NOMO-1 (cell line): ENCODE results near the gene UBE2L5.
"Not testable (repeated sequence)": the region's sequence is repeated elsewhere in the genome, so short reads cannot be mapped to it uniquely, and the experiment has no call there.

ENCODE experiments used
- DNase-seq, 2 experiments: peaks; one replicate each; lab custom pipeline; 2025; ENCODE audit not compliant: unreplicated experiment in 2 of 2; lab: John Stamatoyannopoulos, UW

UBE2L5 gene

DNA sequence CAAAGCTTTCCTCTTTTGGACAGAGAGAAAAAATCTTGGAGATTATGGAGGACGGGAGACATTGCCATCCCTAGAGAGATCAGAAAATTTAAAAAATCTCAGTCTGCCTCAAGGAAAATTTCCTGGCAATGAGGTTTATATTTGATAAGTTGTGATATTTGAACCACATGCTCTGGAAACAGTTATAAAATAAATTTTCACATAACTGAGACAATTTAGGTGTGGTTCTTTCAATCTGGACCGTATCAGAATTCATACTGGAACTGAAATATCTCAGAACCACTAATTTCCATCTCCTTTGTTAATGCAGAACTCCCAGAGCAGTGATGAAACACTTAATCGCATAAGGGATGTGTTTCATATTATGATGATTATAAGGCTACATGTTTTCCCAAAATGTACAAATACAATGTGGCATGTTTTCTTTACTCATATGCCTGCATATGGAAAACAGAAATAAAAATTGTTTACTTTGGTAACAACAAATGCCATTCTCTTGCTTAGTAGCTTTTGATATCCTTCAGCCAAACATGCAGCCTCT lies 13.7 kb downstream of the UBE2L5 start:
- no peak for DNase-seq

DNA sequence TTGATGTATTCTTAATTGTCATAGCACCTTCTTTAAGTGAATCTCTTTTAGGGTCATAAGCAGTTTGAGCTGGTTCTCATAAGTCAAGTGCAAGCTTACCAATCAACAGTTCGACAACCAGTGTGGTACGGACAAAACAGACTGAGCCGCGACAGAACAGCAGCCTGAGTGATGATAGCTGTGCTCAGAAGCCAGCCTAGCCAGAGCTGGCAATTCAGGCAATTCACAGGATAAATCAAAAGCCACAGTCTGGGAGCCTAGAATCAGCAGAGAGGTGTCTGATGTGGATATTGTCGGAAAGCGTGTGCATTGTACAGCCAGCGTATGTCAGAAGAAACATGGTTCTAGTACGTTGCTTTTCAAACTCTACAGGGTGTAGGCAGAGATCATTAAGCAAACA lies 14.9 kb downstream of the UBE2L5 start:
- no peak for DNase-seq

DNA sequence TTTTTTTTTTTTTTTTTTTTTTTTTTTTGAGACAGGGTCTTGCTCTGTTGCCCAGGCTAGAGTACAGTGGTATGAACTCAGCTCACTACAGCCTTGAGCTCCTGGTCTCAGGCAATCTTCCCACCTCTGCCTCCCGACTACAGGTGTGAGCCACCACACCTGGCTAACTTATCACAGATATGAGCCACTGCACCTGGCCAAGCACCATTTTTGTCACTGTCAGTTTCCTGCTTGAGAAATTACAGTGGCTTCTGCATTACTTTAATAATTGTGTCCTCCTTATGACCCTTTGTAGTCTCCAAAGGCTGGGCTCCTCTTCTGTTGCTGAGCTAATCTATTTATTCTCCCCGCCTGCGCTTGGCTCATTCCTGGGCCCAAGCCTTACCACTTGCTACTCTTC lies 16.0 kb downstream of the UBE2L5 start:
- no peak for DNase-seq

DNA sequence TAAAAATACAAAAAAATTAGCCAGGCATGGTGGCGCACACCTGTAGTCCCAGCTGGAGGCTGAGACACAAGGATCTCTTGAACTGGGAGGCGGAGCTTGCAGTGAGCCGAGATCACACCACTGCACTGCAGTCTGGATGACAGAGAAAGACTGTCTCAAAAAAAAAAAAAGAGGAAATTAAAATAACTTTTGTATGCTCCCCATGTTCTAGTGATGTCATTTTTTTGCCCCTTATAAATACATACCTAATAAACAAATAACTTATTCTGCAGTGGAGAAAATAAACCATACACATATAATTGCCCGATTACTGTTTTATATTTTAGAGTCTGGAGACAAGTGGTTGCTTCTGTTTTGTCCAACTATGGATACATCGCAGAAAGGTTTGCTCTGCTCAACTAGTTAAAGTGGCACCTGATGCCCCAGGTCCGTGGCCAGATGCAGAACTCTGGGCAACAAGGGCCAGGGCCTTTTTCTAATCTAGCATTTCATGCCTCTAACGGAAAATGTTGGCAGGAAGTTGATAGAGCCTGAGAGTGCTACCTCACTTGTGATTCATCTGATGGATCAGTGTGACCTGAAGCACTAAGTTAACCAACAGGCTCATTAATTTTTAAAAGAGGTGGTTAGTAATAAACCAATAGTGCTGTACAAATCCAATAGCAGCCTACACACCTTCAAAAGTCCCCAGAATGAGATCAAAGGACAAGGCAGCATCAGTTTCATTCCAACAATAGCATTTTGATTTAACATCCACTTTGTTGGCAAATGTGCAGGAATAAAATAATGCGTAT lies 18.8 kb downstream of the UBE2L5 start:
- no peak for DNase-seq

DNA sequence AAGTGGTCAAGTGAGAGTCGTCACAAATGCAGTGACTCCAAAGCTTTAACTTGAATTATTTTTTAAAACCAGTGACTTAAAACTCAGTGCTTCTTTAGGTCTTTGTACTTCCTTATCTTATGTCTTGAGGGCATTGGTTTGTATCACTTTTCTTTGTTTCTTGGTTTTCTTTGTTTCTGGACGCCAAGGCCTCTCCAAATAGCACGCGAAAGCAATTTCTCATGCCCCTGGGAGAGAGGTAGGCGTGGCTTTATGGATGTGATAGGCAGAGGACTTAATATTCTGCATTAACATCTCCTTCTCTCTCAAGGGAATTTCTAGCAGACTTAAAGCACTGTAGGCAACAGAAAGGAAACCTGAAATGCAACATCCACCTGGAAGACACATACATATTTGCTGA lies 20.6 kb downstream of the UBE2L5 start:
- DNase-seq: no peak

DNA sequence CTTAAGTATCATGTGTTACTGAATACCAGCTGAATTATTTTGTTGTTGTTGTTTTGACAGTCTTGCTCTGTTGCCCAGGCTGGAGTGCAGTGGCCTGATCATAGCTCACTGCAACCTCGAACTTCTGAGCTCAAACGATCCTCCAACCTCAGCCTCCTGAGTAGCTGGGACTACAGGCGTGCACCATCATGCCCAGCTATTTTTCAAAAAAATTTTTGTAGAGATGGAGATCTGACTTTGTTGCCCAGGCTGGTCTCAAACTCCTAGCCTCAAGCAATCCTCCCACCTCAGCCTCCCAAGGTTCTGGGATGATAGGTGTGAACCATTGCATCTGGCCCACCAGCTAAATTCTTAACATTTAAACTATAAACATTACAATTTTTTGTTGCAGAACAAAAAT lies 21.2 kb downstream of the UBE2L5 start:
- not testable (repeated sequence) for DNase-seq

DNA sequence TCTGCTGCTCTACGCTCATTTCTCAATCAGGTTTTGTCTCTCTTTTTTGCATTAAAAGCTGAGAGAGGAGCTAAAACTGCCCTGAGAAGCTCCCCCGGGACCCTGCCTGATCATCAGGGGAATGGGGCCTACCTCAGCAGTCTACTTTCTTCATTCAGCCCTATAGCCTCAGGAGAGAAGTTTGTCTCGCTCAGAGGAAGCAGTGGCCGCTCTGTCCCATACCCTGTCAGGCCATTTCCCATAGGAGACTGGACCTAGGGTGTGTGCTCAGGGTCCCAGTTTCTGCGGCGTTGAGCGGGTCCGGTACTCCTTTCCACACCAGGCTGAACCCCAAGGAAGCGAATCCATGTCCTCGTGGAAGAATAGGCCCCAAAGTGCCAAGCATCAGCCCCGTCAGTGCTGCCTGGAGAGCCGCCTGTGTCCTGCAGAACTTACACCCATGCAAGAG lies 21.7 kb downstream of the UBE2L5 start:
- no peak for DNase-seq

DNA sequence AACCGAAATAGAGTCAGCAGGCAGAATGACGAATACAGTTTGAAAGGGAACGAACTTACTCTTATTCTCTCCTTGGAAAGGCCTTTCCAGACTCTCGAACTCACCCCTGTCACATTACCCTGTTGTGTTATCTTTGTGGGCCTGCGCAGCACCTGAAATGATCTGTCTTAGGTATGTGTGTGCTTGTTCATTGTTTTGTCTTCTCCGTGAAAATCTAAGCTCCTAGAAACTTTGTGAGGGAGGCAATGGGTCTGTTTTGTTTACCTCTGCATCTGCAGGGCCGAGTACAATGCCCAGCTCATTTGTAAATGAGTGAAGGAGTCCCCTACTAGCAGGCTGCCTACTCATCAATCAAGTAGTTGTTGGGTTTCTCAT lies 23.8 kb downstream of the UBE2L5 start:
- DNase-seq: no peak

DNA sequence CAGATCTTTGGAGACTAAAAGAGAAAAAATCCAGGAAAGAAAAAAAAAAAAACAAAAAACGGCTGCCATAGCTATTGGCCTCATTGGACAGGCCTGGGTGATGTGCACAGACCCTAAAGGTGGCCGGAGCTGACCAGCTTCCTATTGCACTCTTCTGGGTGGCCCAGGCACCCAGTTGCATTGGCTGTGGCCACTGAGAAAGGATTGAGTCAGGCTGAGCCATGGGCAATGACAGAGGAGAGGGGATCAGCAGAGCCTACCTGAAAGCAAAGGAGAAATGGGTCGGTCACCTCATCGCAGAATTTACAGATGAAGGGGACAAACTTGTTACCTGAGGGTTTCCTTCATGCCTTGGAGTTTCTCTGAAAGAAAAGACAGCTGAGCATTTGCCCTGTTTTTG lies 26.1 kb downstream of the UBE2L5 start:
- no peak for DNase-seq

DNA sequence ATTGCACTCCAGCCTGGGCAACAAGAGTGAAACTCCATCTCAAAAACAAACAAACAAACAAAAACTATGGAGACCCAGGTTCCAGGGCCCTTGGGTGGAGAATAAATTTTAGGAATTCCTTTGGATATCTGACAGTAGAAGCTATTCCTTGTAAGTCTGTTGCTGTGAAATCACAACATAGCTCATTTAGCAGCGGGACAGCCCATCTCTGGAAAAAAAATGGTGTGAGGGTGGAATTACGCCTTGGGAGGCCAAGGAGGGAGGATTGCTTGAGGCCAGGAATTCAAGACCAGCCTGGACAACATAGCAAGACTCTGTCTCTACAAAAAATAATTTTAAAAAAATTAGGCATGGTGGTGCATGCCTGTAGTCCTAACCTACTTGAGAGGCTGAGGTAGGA lies 27.8 kb downstream of the UBE2L5 start:
- no peak for DNase-seq

DNA sequence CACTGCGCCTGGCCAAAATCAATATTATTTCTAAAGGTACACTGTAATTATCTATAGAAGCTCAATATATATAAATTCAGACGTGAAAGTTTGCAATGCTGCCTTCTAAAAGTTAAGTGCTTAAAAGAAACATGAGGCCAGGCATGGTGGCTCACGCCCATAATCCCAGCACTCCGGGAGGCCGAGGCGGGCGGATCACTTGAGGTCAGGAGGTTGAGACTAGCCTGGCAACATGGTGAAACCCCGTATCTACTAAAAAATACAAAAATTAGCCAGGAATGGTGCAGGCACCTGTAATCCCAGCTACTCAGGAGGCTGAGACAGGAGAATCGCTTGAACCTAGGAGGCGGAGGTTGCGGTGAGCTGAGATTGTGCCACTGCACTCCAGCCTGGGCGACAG lies 29.2 kb downstream of the UBE2L5 start:
- not testable (repeated sequence) for DNase-seq

DNA sequence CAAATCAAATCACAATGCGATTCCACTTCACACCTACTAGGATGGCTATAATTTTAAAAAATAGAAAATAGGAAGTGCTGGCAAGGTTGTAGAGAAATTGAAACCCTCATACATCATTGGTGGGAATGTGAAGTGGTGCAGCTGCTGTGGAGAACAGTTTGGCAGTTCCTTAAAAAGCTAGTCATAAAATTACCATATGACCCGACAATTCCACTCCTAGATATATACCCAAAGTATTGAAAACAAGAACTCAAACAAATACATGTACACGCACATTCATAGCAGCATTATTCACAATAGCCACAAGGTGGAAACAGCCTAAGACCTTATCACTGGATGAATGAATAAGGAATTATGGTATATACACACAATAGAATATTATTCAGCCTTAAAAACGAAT lies 31.4 kb downstream of the UBE2L5 start:
- peak; percentile 18 to 60 for DNase-seq

DNA sequence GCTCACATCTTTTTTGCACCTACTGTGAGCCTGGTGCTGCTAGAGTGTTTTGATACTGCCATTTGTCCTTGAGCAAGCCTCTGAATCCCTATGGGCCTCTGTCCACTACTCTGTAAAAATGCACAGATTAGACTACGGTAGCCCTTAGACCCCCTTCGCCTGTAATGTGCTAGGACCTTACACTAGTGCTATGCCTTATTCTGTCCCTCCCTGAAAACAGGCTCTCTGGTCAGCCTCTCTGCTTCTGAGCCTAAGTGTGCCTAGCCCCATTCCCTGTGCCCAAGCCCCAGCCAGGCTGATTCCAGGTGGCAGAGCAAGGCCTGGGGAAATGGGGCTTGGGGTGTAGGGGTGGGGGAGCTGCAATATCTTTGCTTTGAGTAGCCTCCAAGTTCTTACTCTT lies 32.7 kb downstream of the UBE2L5 start:
- no peak for DNase-seq

DNA sequence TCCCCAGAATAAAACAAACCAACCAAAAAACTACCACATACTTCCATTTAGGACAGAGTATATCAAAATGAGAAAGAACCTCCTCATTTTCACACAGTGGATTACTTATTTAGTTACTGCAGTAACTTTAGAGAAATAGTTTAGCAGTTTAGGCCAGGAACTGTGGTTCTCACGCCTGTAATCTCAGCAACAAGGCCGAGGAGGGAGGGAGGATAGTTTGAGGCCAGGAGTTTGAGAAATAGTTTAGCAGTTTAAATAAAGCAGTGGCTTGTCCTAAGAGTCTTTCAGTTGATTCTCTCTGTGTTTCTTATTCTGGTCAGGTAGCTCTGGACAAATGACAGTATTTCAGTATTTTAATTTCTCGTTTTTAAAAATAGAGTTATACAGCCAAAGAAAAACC lies 34.0 kb downstream of the UBE2L5 start:
- DNase-seq: no peak

DNA sequence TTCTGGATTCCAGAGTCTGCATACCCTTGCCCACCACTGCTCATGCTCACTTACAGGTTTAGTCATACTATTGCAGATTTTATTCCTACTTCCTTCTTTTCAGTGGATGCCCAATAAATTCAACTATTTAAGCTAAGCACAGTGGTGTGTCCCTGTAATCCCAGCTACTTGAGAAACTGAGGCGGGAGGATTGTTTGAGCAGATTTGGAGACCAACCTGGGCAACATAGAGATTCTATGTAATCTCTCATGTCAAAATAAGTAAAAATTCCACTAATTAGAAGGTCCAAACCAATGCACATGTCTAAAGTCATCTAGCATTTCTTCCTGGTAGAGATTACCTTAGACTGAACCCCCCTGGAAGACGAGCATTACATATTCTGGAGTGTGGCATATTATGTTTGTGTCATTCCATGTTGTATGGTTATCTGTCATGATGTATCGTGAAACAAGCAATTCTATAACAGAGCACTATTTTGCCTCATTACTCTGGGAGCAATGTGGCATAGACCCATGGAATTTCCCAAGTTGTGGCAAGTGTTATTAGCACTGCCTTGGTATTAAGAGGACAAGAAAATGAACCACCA lies 35.1 kb downstream of the UBE2L5 start:
- DNase-seq: peak in 1 of 2 experiments; percentile 13

DNA sequence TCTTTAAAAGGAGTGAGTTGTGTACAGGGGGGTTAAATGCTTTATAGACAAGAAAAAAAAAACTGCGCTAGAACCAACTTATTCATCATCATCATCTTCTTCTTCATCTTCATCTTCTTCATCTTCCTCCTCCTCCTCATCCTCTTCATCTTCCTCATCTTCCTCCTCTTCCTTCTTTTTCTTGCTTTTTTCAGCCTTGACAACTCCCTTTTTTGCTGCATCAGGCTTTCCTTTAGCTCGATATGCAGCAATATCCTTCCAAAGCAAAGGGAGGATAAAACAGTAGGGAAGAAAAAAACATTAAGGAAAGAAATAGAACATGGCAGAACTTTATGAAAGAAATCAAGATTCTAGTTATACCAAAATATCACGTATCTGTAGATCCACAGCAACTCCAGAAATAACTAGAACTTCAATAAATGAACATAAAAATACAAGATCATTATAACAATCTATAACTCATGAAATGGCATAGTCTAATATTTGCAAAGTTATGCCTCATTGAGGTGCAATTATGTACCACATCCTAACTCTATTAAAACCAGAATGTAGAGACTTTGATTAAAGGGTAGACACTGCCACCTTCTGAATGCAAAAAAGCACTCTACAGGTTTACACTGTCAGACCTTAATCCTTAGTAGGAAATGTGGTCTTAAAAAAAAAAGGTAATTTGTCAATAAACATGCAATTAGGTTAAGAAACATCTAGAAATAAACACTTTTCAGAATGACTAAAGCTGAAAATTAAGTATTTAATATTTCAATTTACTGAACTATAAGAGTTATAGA lies 39.2 kb downstream of the UBE2L5 start:
- DNase-seq: peak in 1 of 2 experiments; percentile 29

DNA sequence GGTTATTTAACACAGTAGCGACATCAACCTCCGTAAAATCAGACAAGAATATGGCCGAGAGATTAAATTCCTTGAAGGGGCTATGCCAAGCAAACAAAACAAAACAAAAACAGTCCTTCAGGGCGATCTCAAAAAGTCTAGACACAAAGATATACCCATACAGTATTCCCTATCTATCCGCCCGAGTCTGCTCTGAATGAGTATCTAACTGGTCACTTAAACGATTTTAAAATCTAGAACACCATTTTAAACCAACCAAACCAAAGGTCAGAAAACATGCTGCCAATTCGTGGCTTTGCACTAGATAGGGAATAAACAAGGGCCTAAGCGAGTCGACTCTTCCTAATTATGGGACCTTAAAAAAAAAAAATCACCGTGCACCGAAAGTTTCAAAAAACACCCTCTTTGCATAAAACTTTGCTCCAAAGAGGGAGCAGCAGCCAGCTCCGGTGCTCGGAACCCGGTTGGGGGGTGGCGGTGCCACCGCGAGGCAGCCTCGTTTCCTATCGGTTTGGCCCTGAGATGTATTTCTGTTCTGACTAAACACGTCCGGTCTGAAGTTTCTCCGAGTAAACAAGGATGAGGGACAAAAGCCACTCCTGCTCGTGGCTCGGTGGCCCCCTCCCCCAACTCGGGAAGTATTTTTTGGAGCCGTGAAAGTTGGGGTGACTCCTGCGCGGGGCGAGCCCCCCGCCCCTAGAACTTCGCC lies 41.6 kb downstream of the UBE2L5 start:
- DNase-seq: peak; percentile 41 to 48

DNA sequence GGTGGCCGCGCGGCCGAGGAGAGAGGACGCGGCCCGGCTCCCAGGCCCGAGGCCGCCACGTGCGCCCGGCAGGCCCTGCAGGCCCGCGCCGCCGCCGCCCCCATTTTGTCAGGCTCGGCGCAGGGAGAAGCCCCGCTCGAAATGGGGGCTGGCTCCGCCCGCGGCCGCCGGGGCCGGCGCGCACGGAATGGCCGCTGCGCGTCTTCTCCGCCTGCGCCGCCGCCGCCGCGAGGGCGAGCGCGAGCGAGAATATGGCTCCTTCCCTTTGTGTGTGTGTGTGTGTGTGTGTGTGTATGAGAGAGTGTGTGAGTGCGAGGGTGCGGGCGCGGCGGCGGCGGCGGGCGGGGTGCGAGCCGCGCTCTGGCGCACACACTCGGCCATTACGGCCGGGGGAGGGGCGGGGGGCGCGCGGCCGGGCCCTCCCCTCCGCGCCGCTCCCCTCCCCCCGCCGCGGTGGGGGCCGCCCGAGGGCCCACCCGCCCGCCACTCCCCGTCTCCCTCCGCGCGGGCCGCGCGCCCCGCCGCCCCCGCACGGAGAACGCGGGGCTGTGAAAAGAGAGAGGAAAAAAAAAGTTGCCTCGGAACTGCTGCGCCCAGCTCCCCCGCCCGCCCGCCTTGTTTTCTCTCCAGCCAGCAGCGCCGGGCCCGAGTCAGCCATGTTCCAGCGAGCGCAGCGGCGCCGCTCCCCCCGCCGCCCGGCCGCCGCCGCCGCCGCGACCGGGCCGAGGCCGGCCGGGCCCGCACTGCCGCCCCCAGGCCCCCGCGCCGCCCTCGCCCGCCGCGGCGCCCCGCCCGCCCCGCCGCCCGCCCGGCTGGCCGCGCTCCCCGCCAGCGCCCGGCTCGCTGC lies 42.4 kb downstream of the UBE2L5 start:
- peak; percentile 51 to 84 for DNase-seq

DNA sequence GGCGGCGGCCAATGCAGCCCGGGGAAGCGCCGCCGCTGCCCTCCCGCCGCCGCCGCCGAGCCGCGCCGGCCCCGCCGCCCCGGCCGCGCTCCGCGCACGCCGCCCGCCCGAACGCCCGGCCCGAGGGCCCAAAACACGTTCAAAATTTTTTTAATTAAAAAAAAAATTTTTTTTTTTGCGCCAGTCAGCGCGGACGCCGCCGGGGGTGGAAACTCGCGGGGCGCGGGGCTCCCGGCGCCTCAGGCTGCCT lies 43.0 kb downstream of the UBE2L5 start:
- no peak for DNase-seq
